Limb (tissue), 2 donors: Measurements from ENCODE around the gene TXNDC2.

Experiments
- DNase-seq, 2 donors: peaks; one replicate each; pipeline ENCODE4 v3.0.0-alpha.2; 2016; ENCODE audit errors: extremely low spot score in 2 of 2

The TXNDC2 gene

DNA sequence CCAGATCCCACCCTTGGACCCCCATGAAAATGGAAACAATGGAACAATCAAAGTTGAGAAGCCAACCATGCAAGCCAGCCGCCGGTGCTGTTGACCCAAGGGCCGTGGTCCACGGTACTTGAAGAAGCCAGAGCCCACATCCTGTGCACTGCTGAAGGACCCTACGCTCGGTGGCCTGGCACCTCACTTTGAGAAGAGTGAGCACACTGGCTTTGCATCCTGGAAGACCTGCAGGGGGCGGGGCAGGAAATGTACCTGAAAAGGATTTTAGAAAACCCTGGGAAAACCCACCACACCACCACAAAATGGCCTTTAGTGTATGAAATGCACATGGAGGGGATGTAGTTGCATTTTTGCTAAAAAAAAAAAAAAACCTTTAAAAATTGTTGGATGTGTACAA is 26.5 kb upstream of the TXNDC2 start:
- DNase-seq = no peak

DNA sequence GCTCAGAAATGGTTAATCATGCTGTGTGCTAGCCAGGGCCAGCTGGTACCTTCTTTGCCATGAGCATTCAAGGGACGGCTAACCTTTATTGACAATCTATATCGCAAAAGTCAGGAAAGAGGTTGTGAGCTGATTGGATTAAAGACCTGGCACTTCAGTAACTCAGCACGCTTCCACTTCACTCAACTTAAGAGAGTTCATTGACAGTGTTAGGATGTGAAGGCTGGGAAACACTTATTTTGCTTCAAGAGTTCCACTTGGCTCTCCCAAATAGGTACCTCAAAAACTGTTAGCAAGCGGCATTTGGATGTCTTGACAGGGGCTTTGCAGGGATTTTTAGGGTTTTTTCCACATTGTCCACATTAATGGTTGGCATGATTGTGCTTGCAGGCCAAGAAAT is 25.1 kb upstream of the TXNDC2 start:
- no peak for DNase-seq

DNA sequence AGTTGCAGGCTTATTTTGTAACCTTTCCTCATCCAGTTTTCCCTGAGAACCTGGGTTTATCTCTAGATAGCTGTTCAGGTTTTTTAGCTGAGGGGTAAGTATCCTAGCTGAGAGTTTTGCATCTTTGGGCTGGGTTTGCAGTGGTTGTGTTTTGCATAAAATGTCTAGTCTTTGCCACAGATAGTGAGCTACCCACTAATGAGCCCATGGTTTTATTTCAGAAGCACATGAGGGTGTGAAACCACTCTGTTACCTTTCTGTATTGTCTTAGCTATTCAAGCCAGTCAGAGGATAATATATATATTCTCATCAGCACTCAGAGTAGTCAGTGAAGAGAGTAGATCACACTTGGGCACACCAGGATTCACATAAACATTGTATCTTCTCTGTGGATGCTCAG is 24.6 kb upstream of the TXNDC2 start:
- DNase-seq = no peak

DNA sequence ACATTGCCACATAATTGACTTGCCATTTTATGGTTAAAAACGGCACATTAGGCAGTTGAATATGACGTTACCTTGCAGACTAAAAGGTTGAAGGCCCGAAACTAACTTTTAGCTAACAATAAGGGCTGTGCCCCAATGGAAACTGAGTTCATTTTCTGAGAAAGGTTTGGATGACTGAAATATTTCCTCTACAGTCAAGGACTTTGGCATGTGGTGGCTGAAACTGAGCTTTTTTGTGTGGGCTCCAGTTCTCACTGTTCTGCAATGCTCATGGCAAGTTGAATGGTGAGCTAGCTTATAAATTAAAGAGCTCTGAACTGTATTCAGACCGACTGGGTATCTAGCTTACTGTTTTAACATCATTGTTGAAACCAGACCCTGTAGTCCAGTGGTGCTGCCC is 23.8 kb upstream of the TXNDC2 start:
- no peak for DNase-seq

DNA sequence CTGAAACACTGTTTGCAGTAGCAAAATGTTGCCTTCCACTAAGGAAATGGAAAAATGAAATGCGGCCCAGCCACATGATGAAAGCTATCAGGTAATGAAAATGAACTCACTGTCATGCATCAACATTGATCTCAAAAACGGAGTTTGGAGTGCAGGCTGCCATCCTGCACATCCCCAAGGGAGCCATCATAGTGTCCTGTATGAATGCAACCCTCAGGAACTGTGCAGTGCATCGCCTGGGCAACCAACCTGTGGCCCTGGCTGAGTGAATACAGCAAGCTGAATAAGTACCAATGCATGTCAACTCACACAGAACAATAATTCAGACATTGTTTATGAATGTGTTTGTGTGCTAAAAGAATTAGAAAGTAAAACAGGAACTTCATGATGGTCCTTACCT is 23.1 kb upstream of the TXNDC2 start:
- no peak for DNase-seq

DNA sequence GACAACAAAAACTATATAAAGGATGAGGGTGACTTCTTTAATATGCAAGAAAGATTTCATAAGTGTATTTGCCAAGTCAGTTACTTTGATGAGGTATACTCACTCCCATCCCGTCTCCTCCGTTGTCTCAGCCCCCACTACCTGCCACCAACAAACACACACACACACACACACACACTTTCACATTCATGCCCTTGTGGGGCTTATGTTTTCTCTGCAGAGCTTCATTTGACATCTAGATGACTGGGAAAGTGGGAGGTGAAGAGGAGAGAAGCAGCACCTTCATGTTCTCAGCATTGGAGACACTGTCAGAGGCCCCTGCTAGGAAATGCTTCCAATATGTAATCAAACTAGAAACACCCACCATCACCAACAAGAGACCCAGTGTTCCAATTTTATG is 22.5 kb upstream of the TXNDC2 start:
- no peak for DNase-seq

DNA sequence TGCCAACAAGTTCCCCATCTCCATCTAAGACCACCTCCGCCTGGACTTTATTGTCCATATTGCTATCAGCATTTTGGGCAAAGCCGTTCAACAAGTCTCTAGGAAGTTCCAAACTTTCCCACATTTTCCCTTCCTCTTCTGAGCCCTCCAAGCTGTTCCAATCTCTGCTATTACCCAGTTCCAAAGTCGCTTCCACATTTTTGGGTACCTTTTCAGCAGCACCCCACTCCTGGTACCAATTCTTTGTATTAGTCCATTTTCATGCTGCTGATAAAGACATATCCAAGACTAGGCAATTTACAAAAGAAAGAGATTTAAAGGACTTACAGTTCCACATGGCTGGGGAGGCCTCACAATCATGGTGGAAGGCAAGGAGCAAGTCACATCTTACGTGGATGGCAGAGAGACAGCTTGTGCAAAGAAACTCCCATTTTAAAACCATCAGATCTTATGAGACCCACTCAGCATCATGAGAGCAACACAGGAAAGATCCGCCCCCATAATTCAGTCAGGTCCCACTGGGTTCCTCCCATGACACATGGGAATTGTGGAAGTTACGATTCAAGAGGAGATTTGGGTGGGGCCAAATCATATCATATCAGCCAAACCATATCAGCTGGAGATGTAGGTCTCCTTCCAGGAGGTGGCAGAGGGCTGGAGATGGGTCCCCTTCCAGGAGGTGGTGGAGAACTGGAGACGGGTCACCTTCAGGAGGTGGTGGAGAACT is 19.8 kb upstream of the TXNDC2 start:
- no peak for DNase-seq

DNA sequence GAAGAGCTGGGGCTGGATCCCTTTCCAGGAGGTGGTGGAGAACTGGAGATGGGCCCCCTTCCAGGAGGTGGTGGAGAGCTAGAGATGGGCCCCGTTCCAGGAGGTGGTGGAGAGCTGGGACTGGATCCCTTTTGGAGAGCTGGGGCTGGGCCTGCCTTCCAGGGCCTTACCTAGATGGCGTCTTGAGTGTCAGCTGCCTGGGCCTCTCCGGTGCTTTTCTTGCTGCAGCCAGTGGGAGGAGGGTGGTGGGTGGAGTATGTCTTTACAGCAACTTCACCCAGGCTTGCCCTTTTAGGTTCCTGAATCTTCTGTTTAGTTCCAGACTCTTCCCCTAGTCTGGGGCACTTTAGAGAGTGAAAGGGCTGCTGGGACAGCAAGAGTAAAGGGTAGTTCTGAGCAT is 19.1 kb upstream of the TXNDC2 start:
- DNase-seq = no peak

DNA sequence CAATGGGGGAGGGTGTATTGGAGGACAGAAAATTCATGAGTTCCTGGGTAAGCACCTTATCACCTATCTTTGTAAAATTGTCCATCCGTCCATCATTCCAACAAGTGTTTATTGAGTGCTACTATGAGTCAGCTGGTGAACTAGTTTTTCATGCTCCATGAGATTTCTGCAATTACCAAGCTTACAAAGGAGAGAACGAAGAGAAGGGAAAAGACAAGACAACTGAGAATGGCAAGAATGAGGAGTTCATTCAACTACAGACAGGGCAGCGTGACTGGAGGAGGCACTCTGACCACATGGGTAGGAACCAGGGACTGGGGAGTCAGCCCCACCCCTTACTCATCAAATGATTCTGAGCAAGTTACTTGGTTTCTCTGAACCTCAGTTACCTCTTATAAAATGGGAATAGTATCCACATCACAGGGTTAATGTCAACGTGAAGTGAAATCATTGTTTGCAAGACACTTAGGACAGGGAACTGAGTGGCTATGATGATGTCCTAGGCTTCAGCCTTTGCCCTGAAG is 18.6 kb upstream of the TXNDC2 start:
- DNase-seq = no peak

DNA sequence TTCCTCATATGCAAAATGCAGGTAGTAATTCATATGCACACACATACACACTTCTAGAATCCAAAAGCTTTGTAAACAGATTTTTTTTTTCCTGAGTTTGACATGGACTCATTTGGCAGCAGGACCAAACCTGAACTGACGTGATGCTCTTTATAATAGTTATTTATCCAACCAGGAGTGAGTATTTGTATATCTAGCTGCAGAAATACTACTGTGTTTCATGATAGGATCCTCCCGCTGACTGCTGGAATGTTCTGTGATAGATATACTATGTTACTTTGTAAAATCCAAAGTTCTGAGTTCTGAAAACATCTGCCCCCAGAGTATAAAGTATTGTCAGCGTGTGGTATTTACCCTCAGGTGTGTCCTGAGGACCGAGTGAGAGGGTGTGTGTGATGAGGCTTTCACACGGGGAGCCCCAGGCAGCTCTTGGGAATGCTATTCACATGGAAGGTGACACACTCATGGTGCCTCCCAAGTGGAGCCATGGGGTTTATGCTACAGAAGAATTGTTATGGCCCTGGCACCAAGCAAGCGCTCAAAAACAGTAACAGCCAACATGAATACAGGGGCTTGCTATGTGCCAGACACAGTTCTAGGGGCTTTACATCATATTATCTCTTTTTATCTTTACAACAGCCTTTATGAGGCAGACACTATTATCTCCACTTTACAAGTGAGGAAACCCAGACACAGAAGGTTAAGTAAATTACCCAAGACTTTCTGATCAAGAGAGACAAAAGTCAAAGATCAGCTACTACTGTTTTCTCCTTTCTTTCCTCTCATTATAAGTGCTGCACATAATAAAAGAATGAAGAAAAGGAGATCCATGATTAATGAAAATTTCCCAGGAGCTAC is 16.7 kb upstream of the TXNDC2 start:
- no peak for DNase-seq

DNA sequence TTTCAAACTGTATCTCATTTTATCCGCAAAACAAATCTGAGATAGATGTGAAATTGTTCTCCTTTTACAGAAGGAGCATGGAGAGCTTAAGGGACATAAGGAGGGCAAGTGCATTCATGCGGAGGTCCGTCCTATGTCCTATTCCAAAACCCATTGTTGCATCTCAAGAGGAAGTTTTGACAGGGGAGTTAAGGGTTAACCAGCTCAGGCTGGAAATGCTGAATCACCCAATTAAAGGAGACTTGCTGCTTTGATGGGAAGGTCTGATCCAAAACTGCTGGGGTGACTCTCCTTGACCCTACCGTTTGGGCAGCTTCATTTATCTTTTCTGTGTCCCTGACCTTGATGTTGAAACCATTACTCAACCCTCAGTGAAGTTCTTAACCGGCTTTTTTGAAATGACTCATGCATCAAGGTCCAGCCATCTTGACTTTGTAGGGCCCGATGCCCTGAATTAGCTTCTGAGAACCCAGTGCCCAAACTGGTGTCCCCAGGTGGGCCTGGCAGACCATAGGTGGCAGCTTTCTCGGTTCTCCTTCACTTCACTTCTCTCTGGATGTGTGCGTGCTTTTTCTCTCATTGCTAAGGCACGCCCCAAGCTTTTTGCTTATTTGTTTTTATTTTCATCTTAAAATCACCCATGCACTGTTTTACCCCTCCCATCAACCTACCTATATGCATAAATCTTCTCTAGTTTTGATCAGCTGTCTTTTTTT is 15.9 kb upstream of the TXNDC2 start:
- no peak for DNase-seq

DNA sequence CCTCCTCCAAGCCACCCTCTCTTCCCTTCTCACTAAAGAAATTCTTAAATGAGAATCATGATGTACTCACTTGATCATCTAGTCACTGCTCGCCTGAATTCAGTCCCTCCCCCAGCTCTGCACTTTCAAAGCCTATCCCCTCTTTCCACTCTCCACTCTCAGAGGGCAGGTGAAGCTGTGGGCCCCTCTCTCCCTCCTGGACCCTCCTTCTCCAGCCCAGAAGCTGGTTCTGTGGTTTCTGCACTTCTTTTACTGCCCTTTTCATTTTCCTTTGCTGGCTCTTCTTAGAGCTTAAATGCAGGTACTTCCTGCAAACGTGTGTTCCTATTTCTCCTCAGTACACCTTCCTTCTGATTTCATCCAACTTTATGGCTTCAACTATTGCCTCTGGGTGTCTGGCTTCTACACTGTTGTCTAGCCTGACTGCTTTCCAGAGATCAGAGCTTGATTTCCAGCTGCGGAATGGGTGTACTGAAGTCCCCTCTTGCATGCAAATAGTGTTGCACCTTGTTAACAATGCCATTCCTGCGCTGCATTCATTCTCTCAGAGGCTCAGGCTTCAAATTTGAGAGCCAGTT is 15.3 kb upstream of the TXNDC2 start:
- DNase-seq = no peak

DNA sequence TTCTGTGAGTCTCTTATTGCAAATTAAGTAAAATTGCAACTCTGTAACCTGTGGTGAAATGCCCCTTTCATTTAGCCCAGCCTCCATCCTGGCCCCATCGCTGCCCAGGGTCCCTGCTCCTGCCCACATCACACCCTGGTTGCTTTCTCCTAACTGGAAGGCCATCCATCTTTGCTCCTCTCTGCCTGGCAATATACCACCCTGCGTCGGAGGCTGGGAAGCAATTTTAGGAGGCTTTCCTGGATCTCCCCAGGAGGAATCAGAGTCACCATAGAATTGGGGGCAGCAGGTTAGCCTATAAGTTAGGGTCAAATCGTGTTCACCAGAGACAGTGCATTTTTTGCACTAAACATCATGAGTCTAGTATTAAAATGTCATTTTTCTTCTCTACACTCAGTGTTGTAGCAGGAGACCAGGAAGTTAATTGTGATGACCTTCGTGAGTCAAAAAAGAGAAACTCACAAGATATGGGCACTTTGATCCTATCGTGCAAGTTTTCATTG is 14.5 kb upstream of the TXNDC2 start:
- no peak for DNase-seq

DNA sequence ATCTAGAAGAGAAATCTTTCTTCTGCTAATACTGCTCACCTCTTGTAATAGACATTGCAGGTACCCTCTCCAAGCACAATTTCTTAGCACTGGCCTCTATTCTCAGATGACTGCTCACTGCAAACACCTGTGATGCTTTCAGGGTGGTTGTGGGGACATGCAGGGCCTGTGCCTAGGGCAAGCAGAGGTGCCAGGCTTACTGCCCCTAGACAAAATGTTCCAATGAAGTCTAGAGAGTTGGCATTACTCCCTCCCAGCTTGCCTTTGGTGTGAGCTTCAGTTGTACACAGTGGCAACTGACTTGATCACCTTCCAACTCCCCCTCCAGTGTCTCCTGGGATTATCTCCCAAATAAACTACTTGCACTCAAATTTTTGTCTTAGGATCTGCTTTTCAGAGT is 12.9 kb upstream of the TXNDC2 start:
- no peak for DNase-seq

DNA sequence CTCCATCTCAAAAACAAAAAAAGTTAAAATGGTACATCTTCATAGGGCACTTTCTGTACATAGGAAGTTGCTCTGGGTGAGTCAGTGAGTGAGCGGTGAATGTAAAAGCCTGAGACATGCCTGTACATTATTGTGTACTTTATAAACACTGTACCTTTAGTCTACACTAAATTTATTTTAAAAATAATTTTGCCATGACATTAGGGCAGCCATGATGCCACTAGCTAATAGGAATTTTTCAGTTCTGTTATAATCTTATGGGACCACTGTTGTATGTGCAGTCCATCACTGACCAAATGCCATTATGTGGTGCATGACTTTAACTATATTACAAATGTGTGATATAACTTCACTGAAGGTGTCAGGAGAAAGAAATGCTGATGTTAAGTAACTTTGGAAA is 11.0 kb upstream of the TXNDC2 start:
- no peak for DNase-seq

DNA sequence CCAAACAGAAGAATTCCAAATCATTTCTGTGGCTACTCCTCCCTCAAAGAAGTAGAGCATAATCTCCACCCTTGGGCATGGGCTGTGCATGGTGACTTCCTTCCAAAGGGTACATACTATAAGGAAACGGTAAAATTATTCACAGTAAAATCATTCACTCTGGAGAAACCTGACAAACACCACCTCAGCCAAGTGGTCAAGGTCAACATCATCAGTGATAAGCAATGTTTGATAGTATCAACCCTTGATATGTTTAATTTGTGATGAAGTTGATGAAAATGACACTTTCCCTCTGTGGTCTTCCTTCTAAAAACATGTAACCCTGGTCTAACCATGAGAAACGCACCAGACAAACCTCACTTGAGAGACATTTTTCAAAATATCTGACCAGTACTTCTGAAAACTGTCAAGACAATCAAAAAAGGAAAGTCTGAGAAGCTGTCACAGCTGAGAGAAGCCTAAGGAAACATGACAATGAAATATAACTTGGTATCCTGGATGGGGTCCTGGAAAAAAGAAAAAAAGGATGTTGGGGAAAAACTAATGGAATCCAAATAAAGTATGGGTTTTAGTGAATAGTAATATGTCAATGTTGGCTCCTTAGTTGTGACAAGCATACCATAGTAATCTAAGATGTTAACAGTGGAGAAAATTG is 9.4 kb upstream of the TXNDC2 start:
- DNase-seq = no peak

DNA sequence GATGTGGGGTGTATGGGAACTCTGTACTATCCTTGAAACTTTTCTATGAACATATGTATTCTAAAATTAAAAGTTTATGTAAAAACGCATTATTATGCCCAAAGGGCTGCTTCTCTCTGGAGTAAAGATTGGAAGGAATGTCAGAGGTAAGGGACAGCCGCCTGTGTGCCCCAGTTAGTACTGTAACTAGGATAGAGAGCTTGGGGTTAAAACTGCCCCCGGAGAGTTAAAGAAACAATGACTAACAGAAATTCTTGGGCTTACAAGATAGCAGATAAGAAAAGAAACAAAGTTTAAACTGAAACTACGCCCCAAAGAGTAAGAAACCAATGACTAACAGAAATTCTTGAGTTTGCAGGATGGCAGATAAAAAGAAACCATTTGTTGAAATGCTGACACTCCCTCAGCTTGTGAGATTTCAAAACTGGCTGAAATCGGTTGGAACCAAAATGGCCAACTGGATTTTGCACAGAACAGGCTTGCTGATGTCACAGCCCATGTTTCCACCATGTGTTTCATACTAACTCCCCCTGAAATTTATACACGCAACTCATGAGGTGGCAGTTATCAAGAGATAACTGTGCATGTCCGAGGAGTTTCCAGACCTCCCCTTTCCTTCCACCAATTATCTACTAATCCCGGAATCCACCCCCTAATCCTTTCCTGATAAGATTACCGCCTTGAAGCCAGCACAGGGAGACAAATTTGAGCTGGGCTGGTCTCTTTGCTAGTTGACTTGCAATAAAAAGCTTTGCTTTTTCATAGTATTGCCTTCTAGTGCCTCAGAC is 8.7 kb upstream of the TXNDC2 start:
- DNase-seq = peak in 1 of 2 donors; percentile 14

DNA sequence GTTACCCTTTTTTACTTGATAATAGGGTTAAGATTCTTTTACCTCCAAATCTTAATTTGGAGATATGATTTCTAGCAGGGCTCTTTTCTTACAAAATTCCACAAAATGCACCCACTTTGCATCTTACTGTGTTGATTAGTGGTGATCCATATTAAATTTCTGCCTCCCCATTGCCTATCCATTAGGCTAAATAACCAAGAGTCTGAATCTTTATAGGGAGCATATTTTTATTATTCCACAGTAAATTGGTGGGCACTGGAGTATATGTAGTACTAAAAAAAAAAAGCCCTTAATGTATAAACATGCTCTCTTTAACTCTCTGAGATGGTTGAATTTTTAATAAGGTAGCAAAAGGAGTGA is 8.1 kb upstream of the TXNDC2 start:
- no peak for DNase-seq

DNA sequence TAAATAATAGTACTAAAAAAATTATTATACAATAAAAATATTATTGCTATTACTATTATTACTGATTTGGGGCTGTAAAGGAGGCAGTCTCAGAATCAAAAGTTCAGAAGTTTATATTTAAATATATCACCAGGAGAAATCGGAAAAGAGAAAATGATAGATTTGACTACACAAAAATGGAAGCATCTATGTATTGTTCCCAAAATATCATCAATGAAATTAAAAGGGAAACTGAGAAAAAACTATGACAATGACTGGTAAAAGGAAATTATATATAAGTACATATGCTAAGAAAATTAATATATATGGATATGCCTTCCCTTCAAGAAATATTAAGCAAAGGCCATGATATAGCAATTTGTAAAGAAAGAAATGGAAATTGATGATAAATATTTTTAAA is 7.7 kb upstream of the TXNDC2 start:
- no peak for DNase-seq

DNA sequence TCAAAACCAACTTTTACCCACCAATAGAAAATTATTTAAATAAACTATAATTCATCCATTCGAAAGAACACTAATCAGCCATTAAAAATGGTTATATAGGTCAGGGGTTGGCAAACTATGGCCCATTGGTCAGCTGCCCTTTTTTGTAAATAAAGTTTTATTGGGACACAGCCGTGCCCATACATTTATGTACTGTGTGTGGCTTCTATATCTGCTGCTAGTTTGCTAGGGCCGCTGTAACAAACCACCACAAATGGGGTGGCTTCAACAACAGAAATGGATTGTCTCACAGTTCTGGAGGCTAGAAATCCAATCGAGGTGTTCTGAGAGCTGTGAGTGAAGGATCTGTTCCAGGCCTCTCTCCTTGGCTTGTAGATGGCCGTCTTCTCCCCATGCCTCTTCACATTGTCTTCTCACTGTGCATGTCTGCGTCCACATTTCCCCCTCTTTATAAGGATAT is 7.0 kb upstream of the TXNDC2 start:
- no peak for DNase-seq
